Keratinocyte (primary cell): ENCODE measurements around the gene MTMR3.

Source experiments
- CTCF ChIP-seq, 3 experiments: IDR thresholded peaks in 1 of 3; conservative IDR thresholded peaks in 1 of 3; optimal IDR thresholded peaks in 1 of 3; 2 replicates in 2 of 3; 3 replicates in 1 of 3; pipeline versions ENCODE3 to v1.5.1; 2011; ENCODE audit warnings: low read length in 3 of 3, mild to moderate bottlenecking in 3 of 3, moderate library complexity in 2 of 3, control low read depth in 1 of 3, inconsistent platforms in 1 of 3; ENCODE audit not compliant: insufficient read depth in 2 of 3; ENCODE audit errors: extremely low read depth in 1 of 3
- EZH2 ChIP-seq: IDR thresholded peaks from one replicate; pipeline ENCODE4 v1.6.1; 2012; ENCODE audit warnings: inconsistent platforms, mild to moderate bottlenecking, low read length, moderate library complexity

- TF ChIP-seq CTCF (optimal IDR thresholded peaks at IDR 0.05 in 1 of 3, IDR thresholded peaks at IDR 0.05 in 1 of 3, conservative IDR thresholded peaks at IDR 0.05 in 1 of 3; ENCODE audit: extremely low read depth in 1 of 3, insufficient read depth in 2 of 3, low read length in 3 of 3), result no peak
- no peak for TF ChIP-seq EZH2
Observed at GRCh38 chr22:30056015-30056414, 173.0 kb downstream of the MTMR3 start.
